ENCODE data around the gene PHLDA2. TPM values are rescaled to one million over a fixed set of nuclear protein-coding genes. Genes with fewer than 3 reads are reported as not detected.

The PHLDA2 gene
- total and polyA plus RNA-seq, 9 of the 15 experiments (the other 6 are each of a cell fraction or from before 2014, with no cell fraction given) = 0.43 to 42.4 (median 4.7) TPM

DNA sequence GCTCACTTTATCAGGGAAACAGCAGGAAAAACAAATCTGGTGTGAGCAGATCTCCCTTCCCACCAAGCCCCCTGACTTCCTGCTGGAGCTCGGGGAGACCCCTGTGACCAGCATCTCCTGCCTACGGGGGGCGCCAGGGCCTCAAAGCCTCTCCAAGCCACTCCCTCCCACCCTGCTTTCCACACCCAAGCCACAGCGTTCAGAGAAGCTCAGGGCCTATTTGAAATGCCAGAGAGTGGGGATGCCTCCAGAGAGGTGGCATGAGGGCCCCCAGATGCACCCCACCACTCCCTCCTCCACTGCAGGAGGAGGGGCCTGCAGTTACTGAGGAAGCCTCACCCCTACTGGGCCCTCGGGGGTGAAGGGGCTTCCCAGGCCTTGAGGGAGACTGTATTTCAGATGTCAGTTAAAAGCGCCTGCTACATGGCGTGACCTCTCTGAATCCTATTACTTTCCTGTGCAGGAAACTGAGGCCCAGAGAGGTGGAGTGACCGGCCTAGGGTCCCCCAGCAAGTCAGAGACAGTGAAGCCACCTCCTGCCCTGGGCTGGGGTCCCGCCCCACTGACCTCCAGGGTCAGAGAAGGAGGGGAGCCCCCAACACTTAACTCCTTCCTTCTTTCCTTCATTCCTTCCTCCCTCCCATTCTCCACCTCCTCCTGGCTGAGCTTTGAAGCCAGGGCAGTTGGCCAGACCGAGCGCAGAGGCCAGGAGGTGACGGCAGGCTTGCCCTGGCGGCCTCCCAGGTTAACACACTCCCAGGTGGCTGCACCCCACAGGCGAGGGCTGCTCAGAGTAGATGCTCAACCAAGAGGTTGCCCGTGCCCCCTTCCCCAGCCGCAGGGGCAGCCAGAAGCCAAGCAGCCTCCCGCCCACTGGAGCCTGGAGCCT lies 37.6 kb downstream of the PHLDA2 start:
- in situ Hi-C loops (cut with MboI) = no loop called here
- no TSS peak for BruUV-seq (replicated peaks)
- peak; percentile 55 for FAIRE-seq
- TF ChIP-seq ETV6 (IDR thresholded peaks at IDR 0.05; ENCODE audit: borderline replicate concordance in 1 of 2, low read depth in 2 of 2, low read length in 1 of 2) = no peak
- 0 out of 2 replicates have a peak, but pooled peaks have one; percentile 51 for TF ChIP-seq ETV6 (CRISPR knock-in tag; IDR thresholded peaks at IDR 0.05; ENCODE audit: borderline replicate concordance)
- peak; percentile 71; the same call in 1 of the 2 replicates for TF ChIP-seq FOXK1 (CRISPR knock-in tag; IDR thresholded peaks at IDR 0.05; ENCODE audit: borderline replicate concordance)
- TF ChIP-seq MCM2 (IDR thresholded peaks at IDR 0.05; ENCODE audit: low read depth) = no peak
- TF ChIP-seq RB1 (IDR thresholded peaks at IDR 0.05; ENCODE audit: low read depth) = no peak
- 0 out of 2 replicates have a peak, but pooled peaks have one; percentile 49 for TF ChIP-seq THAP7 (CRISPR knock-in tag; IDR thresholded peaks at IDR 0.05)
- TF ChIP-seq ZNF77 (CRISPR knock-in tag; IDR thresholded peaks at IDR 0.05) = no peak
- TF ChIP-seq NFYB (IDR thresholded peaks at IDR 0.05; ENCODE audit: extremely low read depth, insufficient read length) = no peak
- no peak for TF ChIP-seq ZNF184 (CRISPR knock-in tag; IDR thresholded peaks at IDR 0.05)
- TF ChIP-seq NFIX (CRISPR knock-in tag; IDR thresholded peaks at IDR 0.05; ENCODE audit: low read depth) = no peak
- TF ChIP-seq ZNF3 (CRISPR knock-in tag; IDR thresholded peaks at IDR 0.05) = no peak
- no peak for TF ChIP-seq FIP1L1 (IDR thresholded peaks at IDR 0.05; ENCODE audit: low read depth, low read length, poor library complexity, severe bottlenecking)
- no peak for TF ChIP-seq CREM (IDR thresholded peaks at IDR 0.05; ENCODE audit: low read depth)
- TF ChIP-seq ZNF140 (CRISPR knock-in tag; IDR thresholded peaks at IDR 0.05) = no peak
- no peak for TF ChIP-seq HLTF (IDR thresholded peaks at IDR 0.05)
- peak; percentile 17; the same call in 1 of the 2 replicates for TF ChIP-seq NFIC (IDR thresholded peaks at IDR 0.05)
- peak in 1 of 2 experiments; percentile 21 for TF ChIP-seq E2F6 (IDR thresholded peaks at IDR 0.05; ENCODE audit: borderline replicate concordance in 1 of 2, extremely low read depth in 1 of 2, insufficient read depth in 1 of 2, insufficient read length in 1 of 2, low read depth in 1 of 2, low read length in 1 of 2, poor library complexity in 1 of 2, severe bottlenecking in 1 of 2)
- 0 out of 2 replicates have a peak, but pooled peaks have one; percentile 9 for TF ChIP-seq FOXP1 (CRISPR knock-in tag; IDR thresholded peaks at IDR 0.05)
- no peak for TF ChIP-seq GABPA (tag; conservative IDR thresholded peaks at IDR 0.05; ENCODE audit: low read depth)

More for the DNA sequence above, 37.6 kb downstream of the PHLDA2 start:
- H3K36me3 ChIP-seq (ENCODE audit: control insufficient read depth, insufficient read depth, low read length) = no peaks in the 10 kb centered on the region
- no peaks in the 10 kb centered on the region for H3K9me3 ChIP-seq (replicated peaks; ENCODE audit: control insufficient read depth, insufficient read depth, low read depth, low read length)
- POLR2A ChIA-PET = interaction anchor here (0.5 to 2.8 kb wide), 14 partner anchors 13 to 480 kb away, joined by 3 to 13 read pairs (median 4); partner anchors contain the start of genes KCNQ1OT1 and PHLDA2
- no peaks in the 10 kb centered on the region for H3K27me3 ChIP-seq (ENCODE audit: control insufficient read depth in 2 of 2, insufficient read depth in 2 of 2, low read length in 2 of 2)
- DNase-seq (ENCODE audit: extremely low read depth in 1 of 4, low spot score in 3 of 4) = peak; percentile 42 to 70 (median 56)
- no peaks in the 10 kb centered on the region for H3K9me1 ChIP-seq (ENCODE audit: control insufficient read depth, insufficient read depth, low read length)
- H3K27ac ChIP-seq (ENCODE audit: extremely low read depth, low read depth, low read length) = peak overlapping the region; percentile 90
- 33% methylated on average over 14 of the region's 17 CpGs for WGBS (ENCODE audit: insufficient coverage, low coverage, missing lambda C conversion rate)
- no peaks in the 10 kb centered on the region for H4K20me1 ChIP-seq (replicated peaks; ENCODE audit: control insufficient read depth, insufficient read depth, low read length)
- H3K9ac ChIP-seq (ENCODE audit: insufficient read depth in 1 of 2, low read depth in 2 of 2, low read length in 2 of 2) = peak overlapping the region; percentile 84 to 92
- 0 out of 2 replicates have a peak overlapping the region, but pooled peaks have one; percentile 16 for H3K4me3 ChIP-seq
- peak overlapping the region; percentile 77 for H3K4me2 ChIP-seq (ENCODE audit: insufficient read depth, low read length)
- H3K4me1 ChIP-seq (replicated peaks in 1 of 2; ENCODE audit: control insufficient read depth in 2 of 2, insufficient read depth in 2 of 2, low read length in 2 of 2) = peaks cover 29 to 65% of the 10 kb centered on the region in 2 experiments
- CTCF ChIA-PET (ENCODE audit: low intra/inter-chr PET ratio) = interaction anchor here (0.7 to 10.6 kb wide), 4 partner anchors 39 to 491 kb away, joined by 3 to 228 read pairs (median 5); partner anchors contain the start of gene TSSC4
- H2AFZ ChIP-seq (ENCODE audit: low read depth, low read length) = peak overlapping the region; percentile 95
- H3K79me2 ChIP-seq (ENCODE audit: control insufficient read depth, insufficient read depth, low read length) = no peaks in the 10 kb centered on the region
- ATAC-seq = peak; percentile 47
- intact Hi-C loops (cut with micrococcal nuclease) = loop anchor here (1.0 to 10.0 kb wide), 5 partner anchors 39 to 587 kb away; partner anchors contain the start of genes C11orf21 and TSPAN32

Data from K562 (cell line).